NOMO-1 treated with DMSO at 0.1 percent for 48 hours (cell line): ENCODE measurements around the gene ST6GALNAC2.
"Not testable (repeated sequence)": the region's sequence is repeated elsewhere in the genome, so short reads cannot be mapped to it uniquely, and the experiment has no call there.

Experiments
- DNase-seq: peaks from one replicate; lab custom pipeline; 2025; ENCODE audit not compliant: unreplicated experiment; lab: John Stamatoyannopoulos, UW

The ST6GALNAC2 gene

GRCh38 chr17:76570877-76571471 lies 14.7 kb downstream of the ST6GALNAC2 start:
- no peak for DNase-seq

- no peak for DNase-seq
Observed at GRCh38 chr17:76570457-76570856, 15.2 kb downstream of the ST6GALNAC2 start.

- no peak for DNase-seq
Observed at GRCh38 chr17:76569607-76570279, 15.9 kb downstream of the ST6GALNAC2 start.

GRCh38 chr17:76568811-76569221 lies 16.8 kb downstream of the ST6GALNAC2 start:
- DNase-seq, result no peak

GRCh38 chr17:76567634-76568432 lies 17.8 kb downstream of the ST6GALNAC2 start:
- DNase-seq, result peak; percentile 75

GRCh38 chr17:76566988-76567431 lies 18.6 kb downstream of the ST6GALNAC2 start:
- no peak for DNase-seq

- DNase-seq, result no peak
Observed at GRCh38 chr17:76566613-76566943, 19.1 kb downstream of the ST6GALNAC2 start.

GRCh38 chr17:76565728-76566612 lies 19.7 kb downstream of the ST6GALNAC2 start:
- DNase-seq, result no peak

- not testable (repeated sequence) for DNase-seq
Observed at GRCh38 chr17:76564991-76565727, 20.5 kb downstream of the ST6GALNAC2 start.

GRCh38 chr17:76563359-76563758 lies 22.3 kb downstream of the ST6GALNAC2 start:
- DNase-seq, result not testable (repeated sequence)

GRCh38 chr17:76562734-76563148 lies 22.9 kb downstream of the ST6GALNAC2 start:
- DNase-seq, result no peak

GRCh38 chr17:76561799-76562268 lies 23.8 kb downstream of the ST6GALNAC2 start:
- DNase-seq, result no peak

GRCh38 chr17:76561332-76561731 lies 24.3 kb downstream of the ST6GALNAC2 start:
- DNase-seq, result no peak

- DNase-seq, result no peak
Observed at GRCh38 chr17:76560877-76561221, 24.8 kb downstream of the ST6GALNAC2 start.

GRCh38 chr17:76560036-76560876 lies 25.4 kb downstream of the ST6GALNAC2 start:
- peak; percentile 28 for DNase-seq

- DNase-seq, result not testable (repeated sequence)
Observed at GRCh38 chr17:76559460-76559859, 26.2 kb downstream of the ST6GALNAC2 start.

GRCh38 chr17:76558198-76559095 lies 27.2 kb downstream of the ST6GALNAC2 start:
- peak; percentile 37 for DNase-seq
